ENCODE results near the gene FOXJ3. TPM values are rescaled to one million over a fixed set of nuclear protein-coding genes. Genes with fewer than 3 reads are reported as not detected.

FOXJ3 gene
- total and polyA plus RNA-seq, 2 of the 8 experiments (the other 6 are each of a cell fraction or from before 2014, with no cell fraction given) = 48.6 to 51.9 TPM

GRCh38 chr1:42379794-42380585 is 45.0 kb upstream of the FOXJ3 start (continued):
- no peak for TF ChIP-seq CHD7 (IDR thresholded peaks at IDR 0.05; ENCODE audit: insufficient replicate concordance, low read length)
- TF ChIP-seq ATF3 (IDR thresholded peaks at IDR 0.05; ENCODE audit: insufficient read depth, low read depth, low read length) = no peak
- TF ChIP-seq ASH2L (IDR thresholded peaks at IDR 0.05; ENCODE audit: low read length) = peak; percentile 18
- TF ChIP-seq JUND (IDR thresholded peaks at IDR 0.05; ENCODE audit: low read length) = peak; percentile 92
- TF ChIP-seq MAFK (IDR thresholded peaks at IDR 0.05; ENCODE audit: low read depth, low read length) = peak; percentile 77; the same call in 1 of the 2 replicates
- TF ChIP-seq HDAC2 (IDR thresholded peaks at IDR 0.05; ENCODE audit: borderline replicate concordance in 1 of 2, low read depth in 2 of 2, low read length in 2 of 2) = peak in 1 of 2 experiments; percentile 23; a peak in 1 of 4 replicates
- no peak for TF ChIP-seq POLR2A (IDR thresholded peaks at IDR 0.05; ENCODE audit: control extremely low read depth in 1 of 2, low read depth in 2 of 2, low read length in 2 of 2)
- no peak for TF ChIP-seq KDM5A (IDR thresholded peaks at IDR 0.05; ENCODE audit: low read length)
- no peak for TF ChIP-seq RNF2 (IDR thresholded peaks at IDR 0.05; ENCODE audit: borderline replicate concordance, low read depth, low read length, missing control alignments, poor library complexity, severe bottlenecking)

Measured in H1 (cell line).